Measurements from ENCODE around the gene APOOL.

GRCh38 chrX:85089321-85089840, 85.7 kb downstream of the APOOL start:
- TF ChIP-seq, protein P1, sequence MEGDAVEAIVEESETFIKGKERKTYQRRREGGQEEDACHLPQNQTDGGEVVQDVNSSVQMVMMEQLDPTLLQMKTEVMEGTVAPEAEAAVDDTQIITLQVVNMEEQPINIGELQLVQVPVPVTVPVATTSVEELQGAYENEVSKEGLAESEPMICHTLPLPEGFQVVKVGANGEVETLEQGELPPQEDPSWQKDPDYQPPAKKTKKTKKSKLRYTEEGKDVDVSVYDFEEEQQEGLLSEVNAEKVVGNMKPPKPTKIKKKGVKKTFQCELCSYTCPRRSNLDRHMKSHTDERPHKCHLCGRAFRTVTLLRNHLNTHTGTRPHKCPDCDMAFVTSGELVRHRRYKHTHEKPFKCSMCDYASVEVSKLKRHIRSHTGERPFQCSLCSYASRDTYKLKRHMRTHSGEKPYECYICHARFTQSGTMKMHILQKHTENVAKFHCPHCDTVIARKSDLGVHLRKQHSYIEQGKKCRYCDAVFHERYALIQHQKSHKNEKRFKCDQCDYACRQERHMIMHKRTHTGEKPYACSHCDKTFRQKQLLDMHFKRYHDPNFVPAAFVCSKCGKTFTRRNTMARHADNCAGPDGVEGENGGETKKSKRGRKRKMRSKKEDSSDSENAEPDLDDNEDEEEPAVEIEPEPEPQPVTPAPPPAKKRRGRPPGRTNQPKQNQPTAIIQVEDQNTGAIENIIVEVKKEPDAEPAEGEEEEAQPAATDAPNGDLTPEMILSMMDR (IDR thresholded peaks at IDR 0.05) = no peak
- TF ChIP-seq ZFX (IDR thresholded peaks at IDR 0.05; ENCODE audit: borderline replicate concordance) = no peak

Data from 22Rv1 (cell line).